Measurements from ENCODE around the gene B3GNT9.

B3GNT9 gene

DNA sequence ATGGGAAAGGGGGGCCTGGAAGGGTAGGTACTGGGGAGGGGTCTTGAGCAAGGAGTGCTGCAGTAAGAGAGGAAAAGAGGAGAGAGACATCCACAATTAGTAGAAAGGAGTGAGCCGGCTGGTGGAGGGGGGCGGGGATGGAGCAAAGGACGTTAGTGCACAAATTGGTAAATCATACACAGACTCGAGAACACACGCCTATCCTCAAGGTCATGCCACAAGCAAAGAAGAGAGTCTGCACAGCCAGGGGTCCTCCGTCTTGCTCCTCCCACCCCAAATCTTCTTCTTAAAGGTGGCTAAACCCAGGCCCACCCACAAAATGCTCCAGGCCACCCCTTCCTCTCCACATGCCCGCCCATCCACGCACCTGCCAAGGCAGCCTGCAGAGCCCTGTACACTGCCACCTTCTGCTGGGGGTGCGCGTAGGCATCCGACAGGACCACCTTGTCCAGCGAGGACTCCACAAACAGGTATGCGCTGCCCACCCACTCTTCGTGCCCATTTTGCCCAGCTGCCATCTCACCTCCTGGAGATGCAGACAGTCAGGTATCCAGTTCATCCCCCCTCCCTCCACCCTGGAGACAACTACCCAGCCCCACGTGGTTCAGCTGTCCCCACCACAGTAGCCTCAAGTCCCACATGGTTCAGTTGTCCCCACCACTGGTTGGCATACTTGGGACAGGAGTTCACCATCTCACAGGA is 5.5 kb upstream of the B3GNT9 start:
- TF ChIP-seq, protein P1, sequence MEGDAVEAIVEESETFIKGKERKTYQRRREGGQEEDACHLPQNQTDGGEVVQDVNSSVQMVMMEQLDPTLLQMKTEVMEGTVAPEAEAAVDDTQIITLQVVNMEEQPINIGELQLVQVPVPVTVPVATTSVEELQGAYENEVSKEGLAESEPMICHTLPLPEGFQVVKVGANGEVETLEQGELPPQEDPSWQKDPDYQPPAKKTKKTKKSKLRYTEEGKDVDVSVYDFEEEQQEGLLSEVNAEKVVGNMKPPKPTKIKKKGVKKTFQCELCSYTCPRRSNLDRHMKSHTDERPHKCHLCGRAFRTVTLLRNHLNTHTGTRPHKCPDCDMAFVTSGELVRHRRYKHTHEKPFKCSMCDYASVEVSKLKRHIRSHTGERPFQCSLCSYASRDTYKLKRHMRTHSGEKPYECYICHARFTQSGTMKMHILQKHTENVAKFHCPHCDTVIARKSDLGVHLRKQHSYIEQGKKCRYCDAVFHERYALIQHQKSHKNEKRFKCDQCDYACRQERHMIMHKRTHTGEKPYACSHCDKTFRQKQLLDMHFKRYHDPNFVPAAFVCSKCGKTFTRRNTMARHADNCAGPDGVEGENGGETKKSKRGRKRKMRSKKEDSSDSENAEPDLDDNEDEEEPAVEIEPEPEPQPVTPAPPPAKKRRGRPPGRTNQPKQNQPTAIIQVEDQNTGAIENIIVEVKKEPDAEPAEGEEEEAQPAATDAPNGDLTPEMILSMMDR (IDR thresholded peaks at IDR 0.05): no peak
- no peak for TF ChIP-seq ZFX (IDR thresholded peaks at IDR 0.05; ENCODE audit: borderline replicate concordance)

DNA sequence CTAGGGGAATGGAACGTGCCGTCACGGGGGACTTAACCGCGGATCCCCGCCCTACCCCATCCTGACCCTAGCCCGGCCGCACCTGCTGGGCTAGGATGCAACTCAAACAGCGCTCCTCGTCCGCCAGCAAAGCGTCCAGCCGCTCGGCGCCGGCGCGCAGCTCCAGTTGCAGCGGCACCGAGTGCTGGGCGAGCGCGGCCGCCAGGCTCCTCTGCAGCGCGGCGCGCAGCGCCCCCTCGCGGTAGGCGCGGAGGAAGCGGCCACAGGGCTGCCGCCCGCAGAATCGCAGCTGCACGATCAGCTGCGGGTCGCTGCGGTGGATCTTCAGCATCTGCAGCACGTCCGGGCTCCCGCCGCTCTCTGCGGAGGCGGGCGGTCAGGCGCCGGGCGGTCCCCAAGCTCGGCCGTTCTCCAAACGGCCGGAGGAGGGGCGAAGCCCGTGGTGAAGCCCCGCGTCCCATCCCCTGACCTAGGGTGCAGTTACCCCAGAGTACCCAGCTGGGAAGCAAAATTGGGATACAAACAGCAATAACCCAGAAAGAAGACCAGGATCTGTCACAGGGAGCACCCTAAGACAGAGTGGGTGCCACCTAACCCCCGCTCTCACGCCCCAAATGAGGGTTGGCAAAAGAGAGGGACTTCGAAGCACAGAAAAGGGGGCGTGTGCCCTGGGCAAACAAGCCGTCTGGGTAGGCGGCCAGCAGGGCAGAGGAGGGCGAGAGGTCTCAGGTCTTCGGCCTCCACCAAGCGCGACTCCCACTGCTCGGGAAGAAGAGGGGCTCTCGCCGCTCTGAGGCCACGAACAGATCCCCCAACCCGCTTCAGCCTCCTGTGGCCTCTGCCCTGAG is 4.7 kb upstream of the B3GNT9 start:
- TF ChIP-seq, protein P1 (IDR thresholded peaks at IDR 0.05): peak; percentile 99
- no peak for TF ChIP-seq ZFX (IDR thresholded peaks at IDR 0.05; ENCODE audit: borderline replicate concordance)
- no peak overlapping the region for H3K27ac ChIP-seq

More for the DNA sequence above, 5.5 kb upstream of the B3GNT9 start:
- no peak overlapping the region for H3K27ac ChIP-seq

DNA sequence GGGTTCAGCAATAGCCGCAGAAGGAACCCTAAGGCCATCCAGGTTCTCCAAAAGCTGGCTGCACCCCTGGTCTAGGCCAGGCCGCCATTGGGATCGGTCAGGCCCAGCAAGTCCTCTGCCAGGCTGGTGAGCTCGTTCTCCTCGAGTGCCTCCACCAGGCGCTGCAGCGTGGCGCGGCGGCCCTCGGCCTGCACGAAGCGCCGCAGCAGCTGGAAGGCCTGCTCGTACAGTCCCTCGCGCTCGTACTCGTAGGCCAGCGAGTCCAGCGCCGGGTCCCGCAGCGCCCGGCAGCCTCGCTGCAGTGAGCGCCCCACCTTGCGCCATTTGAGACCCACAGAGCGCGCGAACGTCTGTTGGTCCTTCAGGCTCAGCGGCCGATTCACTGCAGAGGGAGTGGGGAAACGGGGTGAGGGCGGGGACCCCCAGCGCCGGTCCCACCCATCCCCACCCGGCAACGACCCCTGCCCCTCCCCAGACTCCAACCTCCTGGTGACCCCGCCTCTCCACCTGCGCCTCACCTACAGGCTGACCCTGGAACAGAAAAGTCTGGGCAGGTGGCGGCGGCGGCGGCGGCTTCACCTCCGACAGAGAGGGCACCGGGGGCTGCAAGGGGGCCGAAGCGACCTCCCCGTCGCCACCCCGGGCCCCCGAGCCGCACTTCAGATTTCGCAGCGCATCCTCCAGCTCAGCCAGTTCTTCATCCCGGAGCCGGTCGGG is 3.9 kb upstream of the B3GNT9 start:
- TF ChIP-seq ZFX (IDR thresholded peaks at IDR 0.05; ENCODE audit: borderline replicate concordance): no peak
- TF ChIP-seq, protein P1 (IDR thresholded peaks at IDR 0.05): no peak
- no peak overlapping the region for H3K27ac ChIP-seq

DNA sequence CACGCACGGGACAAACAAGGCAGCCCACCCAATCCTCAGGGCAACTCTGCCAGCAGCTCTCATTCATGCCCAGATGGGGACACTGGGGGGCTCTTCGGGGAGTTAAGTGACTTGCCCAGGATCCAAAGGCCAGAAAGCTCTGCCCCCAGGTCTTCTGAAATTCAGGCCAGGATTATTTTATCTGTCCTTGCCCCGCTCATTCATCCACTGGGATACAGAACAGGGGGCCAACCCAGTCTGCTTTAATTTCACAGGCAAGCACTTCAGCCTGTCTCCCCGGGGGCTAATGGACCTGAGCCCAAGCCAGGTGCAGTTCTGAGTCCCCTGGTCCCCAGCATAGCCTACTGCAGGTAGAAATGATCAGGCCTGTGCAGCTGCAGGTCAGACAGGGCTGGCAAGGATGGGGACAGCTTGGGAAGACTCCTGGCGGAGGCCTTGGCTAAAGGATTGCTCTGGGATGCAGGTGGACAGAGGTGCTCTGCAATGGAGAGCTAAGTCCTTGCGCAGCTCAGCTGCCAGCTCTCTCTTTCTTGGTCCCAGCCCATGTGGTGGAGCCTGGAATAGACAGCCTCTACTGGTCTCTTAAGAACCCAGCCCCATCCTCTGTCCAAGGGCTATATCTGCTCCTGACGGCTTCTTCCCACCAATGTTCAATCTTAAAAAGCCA is 766 bp upstream of the B3GNT9 start:
- no peak overlapping the region for H3K27ac ChIP-seq

DNA sequence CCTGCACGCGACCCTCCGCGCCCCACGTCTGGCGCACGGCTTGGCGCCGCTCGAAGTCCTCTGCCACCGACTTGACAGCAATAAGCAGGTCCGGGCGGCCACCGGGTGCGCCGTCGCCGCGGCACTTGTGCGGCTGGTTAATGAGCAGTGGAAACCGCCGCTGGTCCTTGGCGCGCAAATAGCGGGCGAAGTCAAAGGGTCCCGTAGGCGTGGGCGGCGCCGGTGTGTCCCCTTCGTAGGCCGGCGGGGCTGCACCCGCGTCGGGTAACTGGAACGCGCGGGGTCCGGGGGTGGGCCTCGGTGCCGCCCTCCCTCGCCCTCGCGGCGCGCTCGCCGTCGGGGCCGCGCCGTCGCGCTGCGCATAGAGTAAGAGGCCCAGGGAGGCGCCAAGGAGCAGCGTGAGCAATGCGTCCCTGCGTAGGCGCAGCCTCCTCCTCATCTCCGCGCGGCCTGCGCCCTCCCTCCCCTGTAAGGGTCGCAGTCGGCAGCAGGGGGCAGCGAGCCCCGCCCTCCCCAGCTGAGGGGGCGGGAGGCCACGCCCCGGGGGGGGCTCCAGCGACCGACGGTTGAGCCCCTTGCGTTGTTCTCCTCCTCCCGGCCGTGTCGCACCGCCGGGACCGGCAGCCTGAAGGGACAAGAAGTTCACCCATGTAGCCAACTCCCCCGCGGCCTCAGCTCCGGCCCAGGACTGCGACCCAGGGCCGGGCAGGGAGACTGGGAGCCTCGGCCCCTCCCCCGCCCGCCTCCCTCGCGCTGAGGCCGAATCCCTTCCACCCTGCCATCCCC is 558 bp downstream of the B3GNT9 start:
- H3K27ac ChIP-seq: no peak overlapping the region
- no peak for TF ChIP-seq ZFX (IDR thresholded peaks at IDR 0.05; ENCODE audit: borderline replicate concordance)
- TF ChIP-seq, protein P1 (IDR thresholded peaks at IDR 0.05): no peak; the same call in 1 of the 2 replicates

More for the DNA sequence above, 766 bp upstream of the B3GNT9 start:
- TF ChIP-seq ZFX (IDR thresholded peaks at IDR 0.05; ENCODE audit: borderline replicate concordance): no peak
- TF ChIP-seq, protein P1 (IDR thresholded peaks at IDR 0.05): no peak

DNA sequence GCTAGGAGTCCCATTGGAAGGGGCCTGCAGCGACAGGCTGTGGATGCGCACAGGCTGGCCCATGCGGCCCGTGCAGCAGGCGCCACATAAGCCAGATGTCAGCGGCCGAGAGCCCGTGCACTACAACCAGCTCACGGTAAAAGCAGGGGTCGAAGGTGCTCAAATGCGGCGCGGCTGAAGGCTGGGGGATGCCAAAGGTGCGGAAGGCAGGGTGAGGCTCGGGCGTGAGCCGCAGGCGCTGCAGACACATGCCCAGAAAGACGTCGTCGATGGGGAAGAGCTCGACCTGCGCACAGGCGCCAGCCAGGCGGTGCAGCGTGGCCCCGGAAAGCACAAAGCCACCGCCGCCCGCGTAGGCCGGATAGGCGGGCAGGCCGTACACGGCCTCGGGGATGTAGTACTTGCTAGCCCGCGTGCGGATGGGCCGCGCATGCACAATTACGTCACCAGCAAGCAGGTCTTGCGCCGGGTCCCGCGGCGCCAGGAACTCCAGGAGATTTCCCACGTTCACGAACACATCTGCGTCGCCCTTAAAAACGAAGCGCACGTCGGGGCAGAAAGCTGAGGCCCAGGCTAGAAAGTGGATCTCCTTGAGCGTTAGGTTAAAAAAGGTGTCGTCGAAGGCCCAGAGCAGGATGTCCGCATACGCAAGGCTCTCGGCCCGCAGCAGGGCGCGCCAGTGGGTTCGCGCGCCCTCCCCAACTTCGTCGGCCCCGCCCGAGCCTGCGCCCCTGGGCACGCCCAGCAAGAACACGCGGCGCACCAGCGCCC is 1.3 kb downstream of the B3GNT9 start:
- TF ChIP-seq, protein P1 (IDR thresholded peaks at IDR 0.05): peak; percentile 8; the same call in 1 of the 2 replicates
- TF ChIP-seq ZFX (IDR thresholded peaks at IDR 0.05; ENCODE audit: borderline replicate concordance): no peak

More for the DNA sequence above, 1.3 kb downstream of the B3GNT9 start:
- no peak overlapping the region for H3K27ac ChIP-seq

All from 22Rv1 (cell line).